ENCODE data around the gene EIF4ENIF1.

GRCh38 chr22:31492151-31492550 is 2.5 kb upstream of the EIF4ENIF1 start:
- TF ChIP-seq, protein P1, sequence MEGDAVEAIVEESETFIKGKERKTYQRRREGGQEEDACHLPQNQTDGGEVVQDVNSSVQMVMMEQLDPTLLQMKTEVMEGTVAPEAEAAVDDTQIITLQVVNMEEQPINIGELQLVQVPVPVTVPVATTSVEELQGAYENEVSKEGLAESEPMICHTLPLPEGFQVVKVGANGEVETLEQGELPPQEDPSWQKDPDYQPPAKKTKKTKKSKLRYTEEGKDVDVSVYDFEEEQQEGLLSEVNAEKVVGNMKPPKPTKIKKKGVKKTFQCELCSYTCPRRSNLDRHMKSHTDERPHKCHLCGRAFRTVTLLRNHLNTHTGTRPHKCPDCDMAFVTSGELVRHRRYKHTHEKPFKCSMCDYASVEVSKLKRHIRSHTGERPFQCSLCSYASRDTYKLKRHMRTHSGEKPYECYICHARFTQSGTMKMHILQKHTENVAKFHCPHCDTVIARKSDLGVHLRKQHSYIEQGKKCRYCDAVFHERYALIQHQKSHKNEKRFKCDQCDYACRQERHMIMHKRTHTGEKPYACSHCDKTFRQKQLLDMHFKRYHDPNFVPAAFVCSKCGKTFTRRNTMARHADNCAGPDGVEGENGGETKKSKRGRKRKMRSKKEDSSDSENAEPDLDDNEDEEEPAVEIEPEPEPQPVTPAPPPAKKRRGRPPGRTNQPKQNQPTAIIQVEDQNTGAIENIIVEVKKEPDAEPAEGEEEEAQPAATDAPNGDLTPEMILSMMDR (IDR thresholded peaks at IDR 0.05), result no peak
- TF ChIP-seq POLR2A (IDR thresholded peaks at IDR 0.05), result no peak
